HG03159 (cell line): ENCODE measurements around the gene MCM3AP.
"Not testable (repeated sequence)": the region's sequence is repeated elsewhere in the genome, so short reads cannot be mapped to it uniquely, and the experiment has no call there.

Experiments used
- ATAC-seq: cut with Tn5 transposase; IDR thresholded peaks from one replicate; pipeline ENCODE4 v1.9.1; 2021; ENCODE audit warnings: mild to moderate bottlenecking, moderate library complexity; ENCODE audit not compliant: unreplicated experiment

Gene MCM3AP

GRCh38 chr21:46245213-46245915, 40.0 kb downstream of the MCM3AP start:
- ATAC-seq, result no peak

GRCh38 chr21:46244602-46245001, 40.8 kb downstream of the MCM3AP start:
- no peak for ATAC-seq

GRCh38 chr21:46243960-46244361, 41.5 kb downstream of the MCM3AP start:
- ATAC-seq, result no peak

- ATAC-seq, result no peak
Measured at GRCh38 chr21:46243325-46243724, 42.1 kb downstream of the MCM3AP start.

GRCh38 chr21:46241577-46241976, 43.8 kb downstream of the MCM3AP start:
- not testable (repeated sequence) for ATAC-seq

- ATAC-seq, result no peak
Measured at GRCh38 chr21:46239817-46240325, 45.5 kb downstream of the MCM3AP start.

- ATAC-seq, result no peak
Measured at GRCh38 chr21:46237474-46237873, 47.9 kb downstream of the MCM3AP start.

GRCh38 chr21:46234436-46234950, 50.9 kb downstream of the MCM3AP start:
- ATAC-seq, result no peak

GRCh38 chr21:46229923-46230260, 55.5 kb downstream of the MCM3AP start:
- no peak for ATAC-seq

- ATAC-seq, result peak; percentile 16
Measured at GRCh38 chr21:46229133-46229922, 56.1 kb downstream of the MCM3AP start.

- ATAC-seq, result peak; percentile 90
Measured at GRCh38 chr21:46228345-46229051, 56.9 kb downstream of the MCM3AP start, which contains the start of gene LSS. Gene LSS, minus strand, starts transcription at chr21:46228774. Its CDS starts 29 bp downstream, at chr21:46228745.

GRCh38 chr21:46227811-46228344, 57.5 kb downstream of the MCM3AP start:
- no peak for ATAC-seq

- no peak for ATAC-seq
Measured at GRCh38 chr21:46226920-46227599, 58.4 kb downstream of the MCM3AP start.

GRCh38 chr21:46226146-46226545, 59.3 kb downstream of the MCM3AP start:
- ATAC-seq, result no peak

- not testable (repeated sequence) for ATAC-seq
Measured at GRCh38 chr21:46223661-46224060, 61.8 kb downstream of the MCM3AP start.

GRCh38 chr21:46223217-46223616, 62.2 kb downstream of the MCM3AP start:
- ATAC-seq, result no peak

GRCh38 chr21:46222436-46223116, 62.8 kb downstream of the MCM3AP start:
- no peak for ATAC-seq

GRCh38 chr21:46221664-46222435, 63.6 kb downstream of the MCM3AP start:
- ATAC-seq, result no peak

- no peak for ATAC-seq
Measured at GRCh38 chr21:46220847-46221246, 64.6 kb downstream of the MCM3AP start.
